HFFc6 (cell line): Measurements from ENCODE around the gene TRIM38. TPM values are rescaled to one million over a fixed set of nuclear protein-coding genes. Genes with fewer than 3 reads are reported as not detected.

ENCODE experiments used
- DNase-seq: peaks from one replicate; pipeline ENCODE4 v3.0.0-alpha.2; 2018
- H3K27ac Mint-ChIP-seq: 2 replicates; pipeline ENCODE4 v1.8.0; 2020; ENCODE audit warnings: mild to moderate bottlenecking, mixed read lengths
- H3K27me3 Mint-ChIP-seq: 2 replicates; pipeline ENCODE4 v1.8.0; 2021; ENCODE audit warnings: mild to moderate bottlenecking, moderate library complexity, mixed read lengths; ENCODE audit not compliant: insufficient read depth
- H3K36me3 Mint-ChIP-seq: 2 replicates; pipeline ENCODE4 v1.8.0; 2021; ENCODE audit warnings: low read depth, mixed read lengths
- H3K4me1 Mint-ChIP-seq: 2 replicates; pipeline ENCODE4 v1.8.0; 2020; ENCODE audit warnings: low read depth, mixed read lengths
- H3K4me3 Mint-ChIP-seq: 2 replicates; pipeline ENCODE4 v1.8.0; 2020; ENCODE audit warnings: mild to moderate bottlenecking, moderate library complexity, mixed read lengths
- H3K9me3 Mint-ChIP-seq: 2 replicates; pipeline ENCODE4 v1.8.0; 2020; ENCODE audit warnings: mild to moderate bottlenecking, mixed read lengths
- CTCF ChIP-seq: fragments of 200-600 bp; sonication (generic); IDR thresholded peaks from 2 replicates; pipeline ENCODE4 v1.5.0; 2021; ENCODE audit warnings: antibody characterized with exemption, mild to moderate bottlenecking
- total RNA-seq, 6 experiments: library from RNA; stranded (reverse); fragmentation: NEBNext Ultra II Directional; extraction: Animal tissue kit (Norgen Biotek cat#: 25700); gene quantifications; 2 replicates in 1 of 6; 3 replicates in 5 of 6; pipeline ENCODE4 v1.2.3, GENCODE V29; 2021

TRIM38 gene
- total RNA-seq, 6 experiments from 2014 or later, result 5.4 to 7.5 (median 6.8) TPM

GRCh38 chr6:25972902-25973301 lies 10.3 kb downstream of the TRIM38 start:
- Mint-ChIP-seq H3K4me3 (no peak overlapping the region), H3K27ac (no peak overlapping the region), H3K9me3 (no peaks in the 10 kb centered on the region), H3K27me3 (no peaks in the 10 kb centered on the region; the same call in 1 of the 2 replicates), H3K36me3 (peaks cover 63% of the 10 kb centered on the region), H3K4me1 (peaks cover 42% of the 10 kb centered on the region)
- DNase-seq, result no peak
- TF ChIP-seq CTCF, result no peak

DNA sequence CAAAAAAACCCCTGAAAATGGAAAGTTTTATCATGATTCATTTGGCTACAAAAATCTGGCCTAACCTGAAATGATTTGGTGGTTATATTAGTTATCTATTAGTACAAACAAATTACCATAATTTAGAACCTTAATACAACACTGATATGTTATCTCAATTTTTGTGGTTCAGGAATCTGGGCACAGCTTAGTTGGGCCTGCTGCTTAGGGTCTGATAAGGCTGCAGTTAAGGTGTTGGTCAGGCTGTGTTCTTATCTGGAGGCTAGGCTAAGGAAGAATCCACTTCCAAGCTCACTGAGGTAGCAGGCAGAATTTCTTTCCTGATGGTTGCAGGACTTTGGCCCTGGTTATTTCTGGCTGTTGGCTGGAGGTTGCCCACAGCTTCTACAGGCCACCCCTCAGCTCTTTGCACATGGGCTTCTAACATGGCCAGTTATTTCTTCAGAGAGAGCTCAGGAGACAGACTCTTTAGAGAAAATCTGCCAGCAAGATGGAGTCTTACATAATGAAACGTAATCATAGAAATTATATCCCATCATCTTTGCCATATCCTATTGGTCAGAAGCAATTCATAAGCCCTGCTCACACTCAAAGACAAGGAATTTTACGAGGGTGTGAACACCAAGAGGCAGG lies 11.4 kb downstream of the TRIM38 start:
- no peaks in the 10 kb centered on the region for H3K27me3 Mint-ChIP-seq
- DNase-seq, result no peak
- no peaks in the 10 kb centered on the region for H3K9me3 Mint-ChIP-seq
- peaks cover 56% of the 10 kb centered on the region for H3K36me3 Mint-ChIP-seq
- peaks cover 30% of the 10 kb centered on the region for H3K4me1 Mint-ChIP-seq
- H3K27ac Mint-ChIP-seq, result no peak overlapping the region
- TF ChIP-seq CTCF, result no peak
- no peak overlapping the region for H3K4me3 Mint-ChIP-seq

- H3K4me3 Mint-ChIP-seq, result no peak overlapping the region
- H3K27me3 Mint-ChIP-seq, result no peaks in the 10 kb centered on the region
- peak overlapping the region; percentile 16; the same call in 1 of the 2 replicates for H3K27ac Mint-ChIP-seq
- no peak for DNase-seq
- no peaks in the 10 kb centered on the region for H3K9me3 Mint-ChIP-seq
- H3K36me3 Mint-ChIP-seq, result peaks cover 43% of the 10 kb centered on the region
- peaks cover 15% of the 10 kb centered on the region for H3K4me1 Mint-ChIP-seq
- no peak for TF ChIP-seq CTCF
These were observed 13.4 kb downstream of the TRIM38 start for GRCh38 chr6:25975923-25976560.

- peaks cover 7% of the 10 kb centered on the region for H3K4me1 Mint-ChIP-seq
- peaks cover 46% of the 10 kb centered on the region for H3K36me3 Mint-ChIP-seq
- H3K9me3 Mint-ChIP-seq, result no peaks in the 10 kb centered on the region
- no peak for TF ChIP-seq CTCF
- H3K27me3 Mint-ChIP-seq, result peaks cover 1% of the 10 kb centered on the region; the same call in 1 of the 2 replicates
- no peak overlapping the region for H3K4me3 Mint-ChIP-seq
- H3K27ac Mint-ChIP-seq, result no peak overlapping the region
- no peak for DNase-seq
These were observed 18.3 kb downstream of the TRIM38 start for GRCh38 chr6:25980935-25981334.

GRCh38 chr6:25981568-25982263 lies 19.1 kb downstream of the TRIM38 start:
- Mint-ChIP-seq H3K27me3 (peaks cover 1% of the 10 kb centered on the region; the same call in 1 of the 2 replicates), H3K27ac (no peak overlapping the region), H3K9me3 (no peaks in the 10 kb centered on the region), H3K4me3 (no peak overlapping the region), H3K36me3 (peaks cover 41% of the 10 kb centered on the region), H3K4me1 (peaks cover 7% of the 10 kb centered on the region)
- DNase-seq, result no peak
- no peak for TF ChIP-seq CTCF
